Measurements from ENCODE around the gene PDCD10. TPM values are rescaled to one million over a fixed set of nuclear protein-coding genes. Genes with fewer than 3 reads are reported as not detected.

Gene PDCD10
- total RNA-seq, 1 donor from 2014 or later, result 117 TPM

DNA sequence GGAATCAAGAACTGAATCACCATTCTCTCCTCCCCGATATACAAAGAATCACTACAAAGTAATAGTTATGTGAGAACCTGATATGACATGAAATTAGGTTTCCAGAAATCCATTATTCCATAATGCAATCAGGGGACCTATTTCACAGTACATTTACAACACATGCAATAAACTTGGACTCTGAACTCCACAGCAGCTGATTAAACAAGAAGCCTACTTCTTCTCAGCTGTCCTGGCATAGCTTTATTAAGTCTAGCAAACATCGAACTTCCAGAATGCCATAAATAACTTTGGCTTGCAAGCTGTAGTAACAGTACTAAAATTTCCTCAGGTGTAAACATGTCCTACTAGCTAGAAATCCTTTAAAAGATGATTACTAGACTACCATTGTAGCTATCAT, 17.8 kb downstream of the PDCD10 start:
- peaks cover 75% of the 10 kb centered on the region for H3K79me2 ChIP-seq (ENCODE audit: low read depth)
- TF ChIP-seq EZH2phosphoT487 (IDR thresholded peaks at IDR 0.05), result no peak
- TF ChIP-seq, protein P1, sequence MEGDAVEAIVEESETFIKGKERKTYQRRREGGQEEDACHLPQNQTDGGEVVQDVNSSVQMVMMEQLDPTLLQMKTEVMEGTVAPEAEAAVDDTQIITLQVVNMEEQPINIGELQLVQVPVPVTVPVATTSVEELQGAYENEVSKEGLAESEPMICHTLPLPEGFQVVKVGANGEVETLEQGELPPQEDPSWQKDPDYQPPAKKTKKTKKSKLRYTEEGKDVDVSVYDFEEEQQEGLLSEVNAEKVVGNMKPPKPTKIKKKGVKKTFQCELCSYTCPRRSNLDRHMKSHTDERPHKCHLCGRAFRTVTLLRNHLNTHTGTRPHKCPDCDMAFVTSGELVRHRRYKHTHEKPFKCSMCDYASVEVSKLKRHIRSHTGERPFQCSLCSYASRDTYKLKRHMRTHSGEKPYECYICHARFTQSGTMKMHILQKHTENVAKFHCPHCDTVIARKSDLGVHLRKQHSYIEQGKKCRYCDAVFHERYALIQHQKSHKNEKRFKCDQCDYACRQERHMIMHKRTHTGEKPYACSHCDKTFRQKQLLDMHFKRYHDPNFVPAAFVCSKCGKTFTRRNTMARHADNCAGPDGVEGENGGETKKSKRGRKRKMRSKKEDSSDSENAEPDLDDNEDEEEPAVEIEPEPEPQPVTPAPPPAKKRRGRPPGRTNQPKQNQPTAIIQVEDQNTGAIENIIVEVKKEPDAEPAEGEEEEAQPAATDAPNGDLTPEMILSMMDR (IDR thresholded peaks at IDR 0.05), result no peak
- no peak for TF ChIP-seq EZH2 (IDR thresholded peaks at IDR 0.05)
- H3K9me3 ChIP-seq (ENCODE audit: low read depth), result no peaks in the 10 kb centered on the region
- Mint-ChIP-seq H3K27ac (no peak overlapping the region), H3K4me1 (no peaks in the 10 kb centered on the region), H3K9me3 (peaks cover 17% of the 10 kb centered on the region), H3K36me3 (peaks cover 62% of the 10 kb centered on the region), H3K4me3 (no peak overlapping the region), H3K27me3 (ENCODE audit: insufficient read depth, low read depth) (no peaks in the 10 kb centered on the region)
- H3K27me3 ChIP-seq, result no peaks in the 10 kb centered on the region
- H4K20me1 ChIP-seq (ENCODE audit: low read depth), result no peaks in the 10 kb centered on the region
- no peak overlapping the region for H3K4me2 ChIP-seq
- no peak overlapping the region for H3K9ac ChIP-seq
- H3K36me3 ChIP-seq, result peaks cover 22% of the 10 kb centered on the region
- DNase-seq (ENCODE audit: low spot score), result no peak
- no peak overlapping the region for H3K27ac ChIP-seq
- no peak overlapping the region for H2AFZ ChIP-seq (replicated peaks)
- H3K4me3 ChIP-seq, result no peak overlapping the region
- no peaks in the 10 kb centered on the region for H3F3A ChIP-seq (ENCODE audit: low read depth)
- no peaks in the 10 kb centered on the region for H3K4me1 ChIP-seq

DNA sequence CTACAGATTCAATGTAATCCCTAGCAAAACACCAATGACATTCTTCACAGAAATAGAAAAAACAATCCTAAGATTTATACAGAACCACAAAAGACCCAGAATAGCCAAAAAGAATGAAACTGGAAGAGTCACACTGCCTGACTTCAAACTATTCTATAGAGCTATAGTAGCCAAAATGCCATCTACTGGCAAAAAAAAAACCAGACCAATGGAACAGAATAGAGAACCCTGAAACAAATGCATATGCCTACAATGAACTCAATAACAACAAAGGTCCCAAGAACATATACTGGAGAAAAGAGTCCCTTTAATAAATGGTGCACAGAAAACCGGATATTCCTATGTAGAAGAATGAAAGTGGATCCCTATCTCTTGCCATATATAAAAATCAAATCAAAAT, 19.8 kb downstream of the PDCD10 start:
- TF ChIP-seq, protein P1 (IDR thresholded peaks at IDR 0.05), result no peak
- TF ChIP-seq EZH2phosphoT487 (IDR thresholded peaks at IDR 0.05) (no peak), EZH2 (IDR thresholded peaks at IDR 0.05) (no peak)
- Histone ChIP-seq H3K4me2 (no peak overlapping the region), H3F3A (ENCODE audit: low read depth) (no peaks in the 10 kb centered on the region), H3K4me1 (no peaks in the 10 kb centered on the region), H3K27me3 (no peaks in the 10 kb centered on the region), H3K9me3 (ENCODE audit: low read depth) (no peaks in the 10 kb centered on the region), H3K79me2 (ENCODE audit: low read depth) (peaks cover 75% of the 10 kb centered on the region), H3K36me3 (peaks cover 18% of the 10 kb centered on the region), H2AFZ (replicated peaks) (no peak overlapping the region), H3K9ac (no peak overlapping the region), H3K4me3 (no peak overlapping the region), H3K27ac (no peak overlapping the region), H4K20me1 (ENCODE audit: low read depth) (no peaks in the 10 kb centered on the region)
- no peaks in the 10 kb centered on the region for H3K27me3 Mint-ChIP-seq (ENCODE audit: insufficient read depth, low read depth)
- no peaks in the 10 kb centered on the region for H3K4me1 Mint-ChIP-seq
- no peak overlapping the region for H3K27ac Mint-ChIP-seq
- DNase-seq (ENCODE audit: low spot score), result no peak
- H3K9me3 Mint-ChIP-seq, result peaks cover 17% of the 10 kb centered on the region
- peaks cover 62% of the 10 kb centered on the region for H3K36me3 Mint-ChIP-seq
- no peak overlapping the region for H3K4me3 Mint-ChIP-seq

- H2AFZ ChIP-seq (replicated peaks), result no peak overlapping the region
- H3F3A ChIP-seq (ENCODE audit: low read depth), result no peaks in the 10 kb centered on the region
- peaks cover 49% of the 10 kb centered on the region for H3K36me3 Mint-ChIP-seq
- H3K4me3 ChIP-seq, result no peak overlapping the region
- no peaks in the 10 kb centered on the region for H3K27me3 Mint-ChIP-seq (ENCODE audit: insufficient read depth, low read depth)
- no peak overlapping the region for H3K4me3 Mint-ChIP-seq
- no peak overlapping the region for H3K27ac Mint-ChIP-seq
- no peaks in the 10 kb centered on the region for H3K27me3 ChIP-seq
- no peak for DNase-seq (ENCODE audit: low spot score)
- no peak overlapping the region for H3K4me2 ChIP-seq
- no peak overlapping the region for H3K9ac ChIP-seq
- no peaks in the 10 kb centered on the region for H3K9me3 ChIP-seq (ENCODE audit: low read depth)
- H3K4me1 ChIP-seq, result no peaks in the 10 kb centered on the region
- TF ChIP-seq EZH2 (IDR thresholded peaks at IDR 0.05), result no peak
- TF ChIP-seq EZH2phosphoT487 (IDR thresholded peaks at IDR 0.05), result no peak
- TF ChIP-seq, protein P1 (IDR thresholded peaks at IDR 0.05), result no peak
- H3K9me3 Mint-ChIP-seq, result peaks cover 17% of the 10 kb centered on the region
- H4K20me1 ChIP-seq (ENCODE audit: low read depth), result no peaks in the 10 kb centered on the region
- H3K27ac ChIP-seq, result no peak overlapping the region
- H3K4me1 Mint-ChIP-seq, result no peaks in the 10 kb centered on the region
- peaks cover 82% of the 10 kb centered on the region for H3K79me2 ChIP-seq (ENCODE audit: low read depth)
- peaks cover 6% of the 10 kb centered on the region for H3K36me3 ChIP-seq
These were observed 22.2 kb downstream of the PDCD10 start for GRCh38 chr3:167712445-167712844.

All from neural progenitor cell (in vitro differentiated cells).